HG02973 (cell line): ENCODE measurements around the gene UBALD2.
"Not testable (repeated sequence)": the region's sequence is repeated elsewhere in the genome, so short reads cannot be mapped to it uniquely, and the experiment has no call there.

ENCODE experiments used
- ATAC-seq: cut with Tn5 transposase; IDR thresholded peaks from one replicate; pipeline ENCODE4 v1.9.1; 2021; ENCODE audit warnings: moderate library complexity; ENCODE audit not compliant: unreplicated experiment

The UBALD2 gene

GRCh38 chr17:76277300-76278267, 12.4 kb downstream of the UBALD2 start:
- no peak for ATAC-seq

- ATAC-seq, result no peak
Measured at GRCh38 chr17:76278268-76278908, 13.2 kb downstream of the UBALD2 start.

- no peak for ATAC-seq
Measured at GRCh38 chr17:76278952-76279741, 14.0 kb downstream of the UBALD2 start.

GRCh38 chr17:76279742-76280287, 14.7 kb downstream of the UBALD2 start:
- ATAC-seq, result no peak

GRCh38 chr17:76280650-76281049, 15.5 kb downstream of the UBALD2 start:
- no peak for ATAC-seq

GRCh38 chr17:76281573-76282371, 16.6 kb downstream of the UBALD2 start:
- no peak for ATAC-seq

- no peak for ATAC-seq
Measured at GRCh38 chr17:76292567-76292966, 27.4 kb downstream of the UBALD2 start.

- ATAC-seq, result no peak
Measured at GRCh38 chr17:76293106-76293505, 28.0 kb downstream of the UBALD2 start.

GRCh38 chr17:76296186-76296585, 31.0 kb downstream of the UBALD2 start:
- no peak for ATAC-seq

GRCh38 chr17:76296889-76297288, 31.7 kb downstream of the UBALD2 start:
- no peak for ATAC-seq

- ATAC-seq, result no peak
Measured at GRCh38 chr17:76297436-76297835, 32.3 kb downstream of the UBALD2 start.

GRCh38 chr17:76304226-76305134, 39.3 kb downstream of the UBALD2 start:
- no peak for ATAC-seq

GRCh38 chr17:76305135-76305454, 39.9 kb downstream of the UBALD2 start:
- not testable (repeated sequence) for ATAC-seq

- no peak for ATAC-seq
Measured at GRCh38 chr17:76307299-76307965, 42.3 kb downstream of the UBALD2 start.

- no peak for ATAC-seq
Measured at GRCh38 chr17:76307966-76308338, 42.8 kb downstream of the UBALD2 start, which contains the start of gene QRICH2. TSS of gene QRICH2 (minus strand) at chr17:76308276. CDS start at chr17:76307998, 278 bp downstream.

GRCh38 chr17:76309461-76309860, 44.3 kb downstream of the UBALD2 start:
- ATAC-seq, result no peak

GRCh38 chr17:76312735-76313134, 47.6 kb downstream of the UBALD2 start:
- no peak for ATAC-seq

GRCh38 chr17:76314392-76315227, 49.5 kb downstream of the UBALD2 start:
- no peak for ATAC-seq
